Hematopoietic multipotent progenitor cell treated with erythropoietin and hydrocortisone succinate and interleukin-3 and kit ligand, for 6 days (in vitro differentiated cells): ENCODE measurements around the gene NASP.
"Not testable (repeated sequence)": the region's sequence is repeated elsewhere in the genome, so short reads cannot be mapped to it uniquely, and the experiment has no call there.

Source experiments
- DNase-seq: peaks from one replicate; pipeline ENCODE4 v3.0.0-alpha.2; 2015

Gene NASP

GRCh38 chr1:45569962-45570581 is 13.8 kb upstream of the NASP start:
- DNase-seq = peak; percentile 84

- no peak for DNase-seq
Measured at GRCh38 chr1:45570631-45571030, 13.2 kb upstream of the NASP start.

GRCh38 chr1:45573231-45573804 is 10.5 kb upstream of the NASP start:
- no peak for DNase-seq

- peak; percentile 56 for DNase-seq
Measured at GRCh38 chr1:45574105-45574626, 9.7 kb upstream of the NASP start.

- DNase-seq = peak; percentile 99
Measured at GRCh38 chr1:45583264-45583665, 576 bp upstream of the NASP start.

- peak; percentile 96 for DNase-seq
Measured at GRCh38 chr1:45584351-45585109, 689 bp downstream of the NASP start.

- no peak for DNase-seq
Measured at GRCh38 chr1:45585110-45585426, 1.2 kb downstream of the NASP start.

GRCh38 chr1:45585496-45586075 is 1.7 kb downstream of the NASP start:
- no peak for DNase-seq

- no peak for DNase-seq
Measured at GRCh38 chr1:45586769-45587168, 2.9 kb downstream of the NASP start.

- no peak for DNase-seq
Measured at GRCh38 chr1:45589861-45590260, 6.0 kb downstream of the NASP start.

- DNase-seq = no peak
Measured at GRCh38 chr1:45594412-45594811, 10.6 kb downstream of the NASP start.

- DNase-seq = not testable (repeated sequence)
Measured at GRCh38 chr1:45596765-45597164, 12.9 kb downstream of the NASP start.

- DNase-seq = no peak
Measured at GRCh38 chr1:45604239-45604638, 20.4 kb downstream of the NASP start.

GRCh38 chr1:45607404-45608074 is 23.7 kb downstream of the NASP start:
- DNase-seq = no peak

GRCh38 chr1:45608175-45609156 is 24.6 kb downstream of the NASP start:
- peak; percentile 44 for DNase-seq

- DNase-seq = no peak
Measured at GRCh38 chr1:45610589-45611226, 26.9 kb downstream of the NASP start.

- no peak for DNase-seq
Measured at GRCh38 chr1:45612941-45613579, 29.2 kb downstream of the NASP start.

GRCh38 chr1:45615885-45616284 is 32.0 kb downstream of the NASP start:
- DNase-seq = no peak

GRCh38 chr1:45617618-45618017 is 33.8 kb downstream of the NASP start:
- DNase-seq = no peak

GRCh38 chr1:45619149-45619921 is 35.5 kb downstream of the NASP start:
- no peak for DNase-seq
